Spleen (tissue), 11 donors: ENCODE data around the gene MYO16. TPM values are rescaled to one million over a fixed set of nuclear protein-coding genes. Genes with fewer than 3 reads are reported as not detected.

Experiments used
- DNase-seq: peaks from one replicate; pipeline ENCODE4 v3.0.0-alpha.2; 2020
- H3K27ac ChIP-seq, 8 donors: fragments of 200-600 bp; sonication (generic) in 7 of 8; 1 replicate in 4 of 8; 2 replicates in 4 of 8; pipeline versions ENCODE4 v1.5.0 to v1.8.0; 2016 to 2021; ENCODE audit warnings: inconsistent platforms in 4 of 8, mild to moderate bottlenecking in 4 of 8, moderate library complexity in 1 of 8
- H3K27me3 ChIP-seq, 7 donors: fragments of 200-600 bp; sonication (generic) in 6 of 7; replicated peaks in 1 of 7; 1 replicate in 4 of 7; 2 replicates in 3 of 7; pipeline versions ENCODE4 v1.5.0 to v1.8.0; 2016 to 2021; ENCODE audit warnings: inconsistent platforms in 3 of 7, mild to moderate bottlenecking in 1 of 7
- H3K36me3 ChIP-seq, 6 donors: fragments of 200-600 bp; sonication (generic) in 5 of 6; 1 replicate in 4 of 6; 2 replicates in 2 of 6; pipeline versions ENCODE4 v1.5.0 to v1.8.0; 2016 to 2021; ENCODE audit warnings: inconsistent platforms in 2 of 6
- H3K4me1 ChIP-seq, 6 donors: fragments of 200-600 bp; sonication (generic) in 5 of 6; 1 replicate in 3 of 6; 2 replicates in 3 of 6; pipeline versions ENCODE4 v1.5.0 to v1.8.0; 2016 to 2021; ENCODE audit warnings: inconsistent platforms in 3 of 6
- H3K4me3 ChIP-seq, 8 donors: fragments of 200-600 bp; sonication (generic) in 7 of 8; 1 replicate in 4 of 8; 2 replicates in 4 of 8; pipeline versions ENCODE4 v1.5.0 to v1.8.0; 2016 to 2021; ENCODE audit warnings: inconsistent platforms in 4 of 8, mild to moderate bottlenecking in 4 of 8, moderate library complexity in 2 of 8
- H3K9me3 ChIP-seq, 8 donors: fragments of 200-600 bp; sonication (generic) in 7 of 8; 1 replicate in 4 of 8; 2 replicates in 4 of 8; pipeline versions ENCODE4 v1.5.0 to v1.8.0; 2016 to 2021; ENCODE audit warnings: inconsistent platforms in 4 of 8
- CTCF ChIP-seq, 11 experiments: fragments of 200-600 bp in 7 of 11; fragments of 450-650 bp in 4 of 11; sonication (generic) in 4 of 11; IDR thresholded peaks in 8 of 11; conservative IDR thresholded peaks in 3 of 11; 1 replicate in 7 of 11; 2 replicates in 4 of 11; pipeline versions ENCODE4 v1.4.0 to v1.8.0; 2016 to 2021; ENCODE audit warnings: antibody characterized with exemption in 11 of 11, inconsistent platforms in 4 of 11, mild to moderate bottlenecking in 1 of 11
- POLR2A ChIP-seq, 3 donors: fragments of 450-650 bp; IDR thresholded peaks; one replicate each; pipeline ENCODE4 v1.5.1; 2017; ENCODE audit warnings: antibody characterized with exemption in 3 of 3, mild to moderate bottlenecking in 1 of 3
- POLR2AphosphoS5 ChIP-seq, 3 donors: sonication (generic); formaldehyde crosslinking; IDR thresholded peaks; one replicate each; pipeline ENCODE4 v1.5.1; 2017; ENCODE audit warnings: antibody characterized with exemption in 3 of 3
- WGBS, 5 donors: extraction: QIAGEN DNeasy Blood & Tissue Kit in 3 of 5; methylation state at CpG; one replicate each; pipeline versions ENCODE4 v1.1.5 to v1.1.7; 2013 to 2018; 5-methylcytosine and 5-hydroxymethylcytosine counted together
- intact Hi-C: fragments of 100-400 bp; cut with DNase I; formaldehyde crosslinking; loops from one replicate; pipeline ENCODE4 v1.15.0; 2023; ENCODE audit warnings: low total_unique reads
- polyA plus RNA-seq, 3 donors: library from polyadenylated mRNA; stranded (reverse); fragments of 200-250 nt; gene quantifications; one replicate each; pipeline ENCODE4 v1.2.1, GENCODE V29; 2013
- total RNA-seq, 7 donors: library from RNA; depleted of rRNA in 3 of 7; stranded (reverse); fragments of >200 nt in 3 of 7; fragmentation: NEBNext Ultra II Directional in 4 of 7; extraction: Animal tissue kit (Norgen Biotek cat#: 25700) in 4 of 7; gene quantifications; one replicate each; pipeline versions ENCODE4 v1.1.0 to v1.2.1, GENCODE V29; 2016 to 2021
- donor health status: healthy with polysubstance abuse.
- donor health status: DM: no; HTN: no; CAD: no; lungs with moderate emphysema.
- donor health status: DM: no; HTN: no; CAD: no.
- donor health status: Bipolar disorder and iron deficiency.
- donor health status: healthy.
- donor health status: DM: no; HTN: no; CAD: no.
- donor health status: DM: yes; HTN: yes; CAD: no.

Gene MYO16
- total and polyA plus RNA-seq, 10 donors: 0.03 to 0.51 (median 0.26) TPM; not detected in 1

- no peaks in the 10 kb centered on the region for H3K27me3 ChIP-seq
- H3K27ac ChIP-seq: no peak overlapping the region
- no peaks in the 10 kb centered on the region for H3K9me3 ChIP-seq
- H3K36me3 ChIP-seq: no peaks in the 10 kb centered on the region
- intact Hi-C loops: no loop called here
- no peak overlapping the region for H3K4me3 ChIP-seq
- DNase-seq: no peak
- no peak for TF ChIP-seq POLR2A (IDR thresholded peaks at IDR 0.05)
- no peak for TF ChIP-seq CTCF (IDR thresholded peaks at IDR 0.05 in 8 of 11, conservative IDR thresholded peaks at IDR 0.05 in 3 of 11)
- TF ChIP-seq POLR2AphosphoS5 (IDR thresholded peaks at IDR 0.05): no peak
- H3K4me1 ChIP-seq: no peaks in the 10 kb centered on the region
- 81 to 88% (median 85%) methylated on average over 9 of the region's 9 CpGs for WGBS, 5 donors
Measured at GRCh38 chr13:109028624-109029023, 399.2 kb downstream of the MYO16 start.

GRCh38 chr13:109033090-109033489 is 403.7 kb downstream of the MYO16 start:
- intact Hi-C loops: no loop called here
- TF ChIP-seq POLR2A (IDR thresholded peaks at IDR 0.05) (no peak), CTCF (IDR thresholded peaks at IDR 0.05 in 8 of 11, conservative IDR thresholded peaks at IDR 0.05 in 3 of 11) (no peak), POLR2AphosphoS5 (IDR thresholded peaks at IDR 0.05) (no peak)
- H3K4me3 ChIP-seq: no peak overlapping the region
- DNase-seq: no peak
- H3K27me3 ChIP-seq: no peaks in the 10 kb centered on the region
- WGBS, 5 donors: 84 to 90% (median 88%) methylated on average over 7 of the region's 7 CpGs
- no peaks in the 10 kb centered on the region for H3K4me1 ChIP-seq
- no peak overlapping the region for H3K27ac ChIP-seq
- H3K36me3 ChIP-seq: no peaks in the 10 kb centered on the region
- H3K9me3 ChIP-seq: no peaks in the 10 kb centered on the region

- H3K4me1 ChIP-seq: no peaks in the 10 kb centered on the region
- no peaks in the 10 kb centered on the region for H3K36me3 ChIP-seq
- TF ChIP-seq POLR2AphosphoS5 (IDR thresholded peaks at IDR 0.05) (no peak), CTCF (IDR thresholded peaks at IDR 0.05 in 8 of 11, conservative IDR thresholded peaks at IDR 0.05 in 3 of 11) (no peak), POLR2A (IDR thresholded peaks at IDR 0.05) (no peak)
- no peak for DNase-seq
- no peak overlapping the region for H3K27ac ChIP-seq
- intact Hi-C loops: no loop called here
- 86 to 92% (median 88%) methylated on average over 7 of the region's 7 CpGs for WGBS, 5 donors
- no peaks in the 10 kb centered on the region for H3K9me3 ChIP-seq
- no peak overlapping the region for H3K4me3 ChIP-seq
- H3K27me3 ChIP-seq: no peaks in the 10 kb centered on the region
Measured at GRCh38 chr13:109036078-109036780, 406.8 kb downstream of the MYO16 start.

GRCh38 chr13:109043636-109044035 is 414.2 kb downstream of the MYO16 start:
- H3K4me3 ChIP-seq: no peak overlapping the region
- no peak overlapping the region for H3K27ac ChIP-seq
- no peak for DNase-seq
- no peaks in the 10 kb centered on the region for H3K4me1 ChIP-seq
- 61 to 89% (median 67%) methylated on average over 3 of the region's 3 CpGs for WGBS, 5 donors
- no peaks in the 10 kb centered on the region for H3K36me3 ChIP-seq
- H3K27me3 ChIP-seq: no peaks in the 10 kb centered on the region
- no peak for TF ChIP-seq POLR2A (IDR thresholded peaks at IDR 0.05)
- intact Hi-C loops: no loop called here
- no peaks in the 10 kb centered on the region for H3K9me3 ChIP-seq
